GM12892 (cell line): ENCODE measurements around the gene MBTPS2.
"Not testable (repeated sequence)": the region's sequence is repeated elsewhere in the genome, so short reads cannot be mapped to it uniquely, and the experiment has no call there.

Experiments
- POLR2A ChIP-seq: IDR thresholded peaks from 2 replicates; pipeline ENCODE4 v1.6.1; 2011; ENCODE audit warnings: low read depth, low read length, control low read depth
- POLR2AphosphoS5 ChIP-seq: IDR thresholded peaks from 2 replicates; pipeline ENCODE4 v1.6.1; 2011; ENCODE audit warnings: low read depth, low read length, control low read depth

DNA sequence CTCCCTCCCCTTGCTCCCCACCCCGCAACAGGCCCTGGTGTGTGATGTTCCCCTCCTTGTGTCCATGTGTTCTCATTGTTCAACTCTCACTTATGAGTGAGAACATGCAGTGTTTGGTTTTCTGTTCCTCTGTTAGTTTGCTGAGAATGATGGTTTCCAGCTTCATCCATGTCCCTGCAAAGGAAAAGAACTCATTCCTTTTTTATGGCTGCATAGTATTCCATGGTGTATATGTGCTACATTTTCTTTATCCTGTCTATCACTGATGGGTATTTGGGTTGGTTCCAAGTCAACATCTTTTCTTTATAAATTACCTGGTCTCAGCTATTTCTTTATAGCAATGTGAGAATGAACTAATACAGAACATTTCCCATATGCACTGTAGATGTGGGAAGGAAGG lies 19.2 kb upstream of the MBTPS2 start:
- not testable (repeated sequence) for TF ChIP-seq POLR2A, POLR2AphosphoS5
